ENCODE measurements around the gene TRIM42.

The TRIM42 gene

GRCh38 chr3:140677764-140678163 is at the start of gene TRIM42:
Gene TRIM42 (plus strand): TSS chr3:140678064. CDS start chr3:140678230, 166 bp downstream.
- DNase-seq = no peak

- no peak for DNase-seq
These were observed 49.3 kb upstream of the TRIM42 start for GRCh38 chr3:140628606-140629005.

DNA sequence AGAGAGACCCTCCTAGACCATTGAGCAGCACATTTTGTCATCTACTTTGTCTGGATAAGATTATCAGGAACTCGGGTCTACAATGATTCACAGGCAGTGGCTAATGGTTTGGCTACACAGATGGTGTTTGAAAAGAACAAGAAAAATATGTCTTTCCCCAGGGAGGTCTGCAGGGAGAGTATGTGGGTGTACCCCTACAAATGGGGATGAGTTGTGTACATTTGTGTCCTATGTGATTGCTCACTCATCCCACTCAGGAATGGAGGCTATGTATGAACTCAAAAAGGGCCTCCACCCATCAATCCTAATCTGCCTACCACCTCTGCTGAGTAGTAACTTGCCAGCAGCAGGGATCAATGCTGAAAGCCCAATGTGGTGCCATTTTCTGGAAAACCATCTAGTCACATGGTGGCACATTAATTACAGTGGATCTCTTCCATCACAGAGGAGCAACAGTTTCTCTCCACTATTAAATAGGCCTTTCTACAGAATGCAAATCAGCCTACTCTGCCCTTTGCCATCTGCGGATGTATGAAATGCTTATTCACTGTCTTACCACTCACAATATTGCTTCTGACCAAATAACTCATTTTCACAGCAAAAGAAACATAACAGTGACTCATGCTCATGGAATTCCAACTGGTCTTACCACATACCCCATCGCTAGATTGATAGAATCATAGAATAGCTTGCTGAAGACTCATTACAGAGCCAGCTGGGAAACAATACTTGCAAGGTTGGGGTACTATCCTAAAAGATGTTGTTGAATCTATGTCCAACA is 48.3 kb upstream of the TRIM42 start:
- no peak for DNase-seq

DNA sequence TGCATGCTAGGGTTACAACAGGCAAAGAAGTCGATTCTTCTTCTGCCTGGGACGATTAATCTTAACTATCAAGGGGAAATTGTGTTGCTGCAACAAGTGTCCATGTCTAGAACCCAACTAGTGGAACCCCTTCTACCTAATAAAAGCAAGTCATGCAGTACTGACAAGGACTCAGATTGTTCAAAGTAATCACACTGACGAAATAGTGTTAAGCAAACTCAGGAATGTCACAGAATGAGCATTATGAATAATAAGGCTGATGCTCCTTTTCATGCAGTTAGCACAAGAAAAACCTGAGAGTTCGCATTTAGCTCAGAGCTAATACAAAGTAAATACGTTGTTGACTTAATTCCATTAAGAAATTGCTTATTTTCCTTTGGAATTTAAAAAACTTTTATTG is 47.5 kb upstream of the TRIM42 start:
- DNase-seq = no peak

- no peak for DNase-seq
These were observed 47.0 kb upstream of the TRIM42 start for GRCh38 chr3:140630866-140631265.

DNA sequence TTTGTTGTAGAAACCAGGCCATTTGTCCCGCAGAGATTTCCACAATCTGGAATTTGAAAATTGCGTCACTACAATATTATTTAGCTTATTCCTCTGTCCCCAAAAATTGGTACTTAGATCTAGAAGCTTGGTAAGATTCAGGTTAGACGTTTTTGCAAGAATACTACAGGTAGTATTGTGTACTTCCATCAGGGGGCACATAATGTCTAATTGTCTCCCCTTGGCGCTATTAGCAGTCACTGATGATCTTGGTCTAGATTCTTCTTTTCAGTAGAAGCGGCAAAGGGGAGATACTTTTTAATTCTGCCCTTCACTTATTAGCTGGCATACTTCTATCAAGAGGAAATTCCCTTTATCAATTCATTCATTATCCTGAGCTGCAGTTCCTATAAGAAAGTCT is 42.6 kb upstream of the TRIM42 start:
- no peak for DNase-seq

- DNase-seq = no peak
These were observed 41.3 kb upstream of the TRIM42 start for GRCh38 chr3:140636406-140637138.

GRCh38 chr3:140651287-140651686 is 26.6 kb upstream of the TRIM42 start:
- DNase-seq = no peak

DNA sequence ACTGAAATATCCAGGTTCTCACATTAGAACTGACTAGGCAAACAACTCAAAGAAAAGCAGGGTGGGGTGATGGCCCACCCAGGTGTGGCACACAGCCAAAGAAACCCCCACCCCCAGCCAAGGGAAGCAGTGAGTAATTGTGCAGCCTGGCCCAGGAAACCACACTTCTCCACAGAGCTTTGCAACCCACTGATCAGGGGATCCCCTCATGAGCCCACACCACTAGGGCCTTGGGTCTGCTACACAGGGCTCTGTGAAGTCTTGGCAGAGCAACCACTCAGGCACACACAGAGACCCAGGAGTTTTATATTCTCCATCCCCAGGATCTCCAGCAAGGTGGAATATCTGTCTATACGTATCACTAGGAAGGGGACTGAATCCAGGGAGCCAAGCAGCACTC is 22.2 kb upstream of the TRIM42 start:
- DNase-seq = no peak

GRCh38 chr3:140664111-140664510 is 13.8 kb upstream of the TRIM42 start:
- DNase-seq = no peak

DNA sequence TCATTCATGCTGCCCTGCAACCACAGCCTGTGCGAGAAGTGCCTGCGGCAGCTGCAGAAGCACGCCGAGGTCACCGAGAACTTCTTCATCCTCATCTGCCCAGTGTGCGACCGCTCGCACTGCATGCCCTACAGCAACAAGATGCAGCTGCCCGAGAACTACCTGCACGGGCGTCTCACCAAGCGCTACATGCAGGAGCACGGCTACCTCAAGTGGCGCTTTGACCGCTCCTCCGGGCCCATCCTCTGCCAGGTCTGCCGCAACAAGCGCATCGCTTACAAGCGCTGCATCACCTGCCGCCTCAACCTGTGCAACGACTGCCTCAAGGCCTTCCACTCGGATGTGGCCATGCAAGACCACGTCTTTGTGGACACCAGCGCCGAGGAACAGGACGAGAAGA is 4.7 kb downstream of the TRIM42 start:
- DNase-seq = no peak

GRCh38 chr3:140686128-140686527 is 8.3 kb downstream of the TRIM42 start:
- DNase-seq = no peak

- DNase-seq = no peak
These were observed 9.1 kb downstream of the TRIM42 start for GRCh38 chr3:140686948-140687347.

- no peak for DNase-seq
These were observed 17.6 kb downstream of the TRIM42 start for GRCh38 chr3:140695361-140696061.

DNA sequence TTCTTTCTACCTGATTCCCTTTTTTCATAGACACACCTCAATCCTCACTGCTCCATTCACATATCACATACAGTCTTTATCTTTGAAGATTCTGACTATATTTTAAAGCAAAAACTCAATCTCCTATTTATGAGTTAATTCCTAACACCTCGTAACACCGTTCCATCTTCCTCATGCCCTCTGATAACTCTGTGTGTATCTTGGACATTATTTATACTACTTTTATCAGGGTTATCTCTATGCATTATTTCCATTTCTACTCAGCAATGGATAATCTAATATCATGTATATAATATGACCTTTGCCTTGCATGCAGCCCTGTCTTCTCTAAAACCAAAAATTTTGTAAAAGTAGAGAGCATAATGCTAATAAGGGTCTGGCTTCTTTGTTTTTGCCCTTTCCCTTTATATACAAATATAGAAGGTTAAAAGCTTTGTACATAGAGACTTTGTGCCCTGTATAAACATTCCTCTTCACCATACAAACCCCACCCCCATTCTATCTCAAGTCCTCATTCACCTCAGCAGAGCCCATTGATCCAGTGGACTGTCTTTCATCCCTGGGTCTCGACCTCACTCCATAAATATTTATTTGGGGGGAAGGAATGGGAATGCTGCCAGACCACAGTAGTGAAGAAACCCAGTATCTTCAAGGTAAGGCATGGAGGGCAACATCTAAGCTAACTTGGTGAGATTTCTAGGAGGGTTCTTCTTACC is 21.8 kb downstream of the TRIM42 start:
- DNase-seq = no peak

DNA sequence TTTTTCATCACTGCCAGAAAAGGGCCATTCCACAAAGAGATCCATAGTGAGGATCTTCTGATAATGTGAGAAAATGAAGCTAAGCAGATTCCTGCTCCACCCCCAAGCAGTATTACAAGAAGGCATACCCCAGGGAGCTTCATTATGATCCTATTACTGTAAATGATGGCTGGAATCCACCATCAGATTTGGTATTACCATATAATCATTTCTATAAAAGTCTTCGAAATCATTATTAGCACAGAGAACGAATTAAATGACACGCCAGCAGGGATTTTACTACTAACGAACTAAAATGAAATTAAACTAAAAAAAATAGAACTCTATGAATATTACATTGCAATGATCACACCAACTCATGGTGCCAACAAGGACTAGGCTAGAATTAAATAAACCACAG is 24.4 kb downstream of the TRIM42 start:
- DNase-seq = no peak

GRCh38 chr3:140703496-140703895 is 25.6 kb downstream of the TRIM42 start:
- no peak for DNase-seq

GRCh38 chr3:140704733-140705132 is 26.9 kb downstream of the TRIM42 start:
- DNase-seq = no peak

DNA sequence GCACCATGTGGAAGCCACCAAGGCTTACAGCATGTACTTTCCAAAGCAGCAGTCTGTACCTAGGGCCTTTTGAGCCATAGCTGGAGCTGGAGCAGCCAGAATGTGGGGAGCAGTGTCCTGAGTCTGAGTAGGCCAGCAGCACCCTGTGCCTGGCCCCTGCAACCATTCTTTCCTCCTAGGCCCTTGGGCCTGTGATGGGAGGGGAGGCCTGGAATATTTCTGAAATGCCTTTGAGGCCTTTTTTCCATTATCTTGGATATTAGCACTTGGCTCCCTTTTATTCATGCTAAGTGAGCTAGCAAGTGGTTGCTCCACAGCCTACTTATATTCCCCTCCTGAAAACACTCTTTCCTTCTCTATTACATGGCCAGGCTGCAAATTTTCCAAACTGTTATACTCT is 28.1 kb downstream of the TRIM42 start:
- DNase-seq = no peak

DNA sequence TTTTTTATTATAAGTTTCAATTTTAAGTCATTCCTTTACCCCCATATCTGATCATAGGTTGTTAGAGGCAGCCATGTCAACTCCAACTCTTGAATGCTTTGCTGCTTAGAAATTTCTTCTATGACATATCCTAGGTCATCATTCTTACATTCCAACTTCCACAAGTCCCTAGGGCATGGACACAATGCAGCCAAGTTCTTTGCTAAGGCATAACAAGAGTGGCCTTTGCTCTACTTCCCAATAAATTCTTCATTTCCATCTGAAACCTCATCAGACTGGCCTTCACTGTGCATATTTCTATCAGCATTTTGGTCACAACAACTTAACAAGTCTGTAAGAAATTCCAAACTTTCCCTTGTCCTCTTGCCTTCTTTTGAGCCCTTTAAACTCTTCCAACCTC is 28.5 kb downstream of the TRIM42 start:
- no peak for DNase-seq

DNA sequence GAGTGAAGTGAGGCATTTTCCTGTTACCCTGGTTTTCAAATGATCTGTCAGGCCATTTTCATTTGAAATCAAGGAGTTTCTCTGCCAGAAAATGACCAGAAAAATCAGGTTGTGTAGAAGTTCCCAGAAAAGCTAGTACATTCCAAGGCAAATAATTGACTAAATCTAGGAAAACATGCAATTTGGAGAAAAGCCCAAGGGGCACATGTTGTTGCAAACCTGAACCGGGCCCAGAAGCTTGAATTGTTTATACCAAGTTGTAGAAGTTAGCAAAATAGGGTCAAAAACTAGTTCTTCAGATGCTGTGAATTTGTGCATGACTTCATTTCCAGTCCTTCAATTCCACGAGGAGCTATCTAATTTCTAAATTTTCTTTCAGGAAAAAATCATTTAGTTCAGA is 31.0 kb downstream of the TRIM42 start:
- no peak for DNase-seq

GRCh38 chr3:140709751-140710150 is 31.9 kb downstream of the TRIM42 start:
- no peak for DNase-seq

DNA sequence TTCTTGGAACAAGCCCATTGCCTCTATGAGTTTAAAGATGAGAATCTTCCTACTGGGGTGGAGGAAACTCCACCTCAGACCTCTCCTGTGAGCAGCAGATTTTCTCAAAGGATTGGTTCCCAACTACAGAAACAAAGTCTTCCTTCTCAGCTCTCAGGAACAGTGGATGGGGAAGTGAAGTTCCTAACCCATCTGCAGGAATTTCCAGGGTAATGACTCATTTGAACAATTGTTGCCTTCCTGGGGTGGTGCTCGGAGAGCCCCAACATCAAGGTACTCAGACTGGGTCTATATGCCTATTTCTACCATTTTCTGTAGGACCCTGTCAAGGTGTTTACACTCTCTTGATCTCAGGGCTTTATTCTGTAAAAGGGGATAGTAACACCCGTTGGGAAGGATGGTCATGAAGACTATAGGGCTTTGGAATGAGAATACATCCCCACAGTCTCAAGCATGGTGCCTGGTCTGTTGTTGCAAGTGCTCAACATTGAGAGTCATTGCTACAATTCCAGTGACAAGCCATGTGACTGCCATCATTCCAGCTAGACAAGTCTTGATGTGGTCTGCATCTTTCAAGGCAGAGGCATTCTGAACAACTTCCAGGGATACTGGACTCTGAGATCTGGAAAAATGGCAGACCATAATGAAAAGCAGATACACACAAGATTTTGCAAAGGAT is 33.0 kb downstream of the TRIM42 start:
- no peak for DNase-seq

Measured in CD4-positive, alpha-beta T cell treated with Interleukin-1 beta for 1 hour (primary cell).